ENCODE measurements around the gene TCF23. TPM values are rescaled to one million over a fixed set of nuclear protein-coding genes. Genes with fewer than 3 reads are reported as not detected.
A peak's percentile ranks its signal among the peaks of the same experiment; 100 is the strongest.
"Not testable (repeated sequence)": the region's sequence is repeated elsewhere in the genome, so short reads cannot be mapped to it uniquely, and the experiment has no call there.

The TCF23 gene
- total and polyA plus RNA-seq, 2 experiments from 2014 or later: not detected

DNA sequence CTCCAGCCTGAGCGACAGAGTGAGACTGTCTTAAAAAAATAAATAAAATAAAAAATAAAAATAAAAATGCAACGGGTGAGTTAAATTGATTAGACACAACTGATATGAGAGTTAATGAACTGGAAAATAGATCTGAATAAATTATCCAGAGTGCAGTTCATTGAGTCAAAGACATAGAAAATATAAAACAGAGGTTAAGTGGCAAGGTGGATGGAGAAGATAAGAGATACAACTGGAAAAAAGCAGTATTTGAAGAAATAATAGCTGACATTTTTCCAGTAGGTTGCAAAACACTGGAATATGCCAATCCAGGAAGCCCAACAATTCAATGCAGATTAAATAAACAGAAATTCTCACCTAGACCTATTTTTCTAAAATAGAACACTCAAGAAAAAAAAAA lies 40.6 kb upstream of the TCF23 start:
- H3K27me3 ChIP-seq: no peaks in the 10 kb centered on the region
- TF ChIP-seq, protein P1, sequence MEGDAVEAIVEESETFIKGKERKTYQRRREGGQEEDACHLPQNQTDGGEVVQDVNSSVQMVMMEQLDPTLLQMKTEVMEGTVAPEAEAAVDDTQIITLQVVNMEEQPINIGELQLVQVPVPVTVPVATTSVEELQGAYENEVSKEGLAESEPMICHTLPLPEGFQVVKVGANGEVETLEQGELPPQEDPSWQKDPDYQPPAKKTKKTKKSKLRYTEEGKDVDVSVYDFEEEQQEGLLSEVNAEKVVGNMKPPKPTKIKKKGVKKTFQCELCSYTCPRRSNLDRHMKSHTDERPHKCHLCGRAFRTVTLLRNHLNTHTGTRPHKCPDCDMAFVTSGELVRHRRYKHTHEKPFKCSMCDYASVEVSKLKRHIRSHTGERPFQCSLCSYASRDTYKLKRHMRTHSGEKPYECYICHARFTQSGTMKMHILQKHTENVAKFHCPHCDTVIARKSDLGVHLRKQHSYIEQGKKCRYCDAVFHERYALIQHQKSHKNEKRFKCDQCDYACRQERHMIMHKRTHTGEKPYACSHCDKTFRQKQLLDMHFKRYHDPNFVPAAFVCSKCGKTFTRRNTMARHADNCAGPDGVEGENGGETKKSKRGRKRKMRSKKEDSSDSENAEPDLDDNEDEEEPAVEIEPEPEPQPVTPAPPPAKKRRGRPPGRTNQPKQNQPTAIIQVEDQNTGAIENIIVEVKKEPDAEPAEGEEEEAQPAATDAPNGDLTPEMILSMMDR (IDR thresholded peaks at IDR 0.05; ENCODE audit: low read depth, low read length): no peak
- DNase-seq (ENCODE audit: low read depth in 1 of 2, low spot score in 1 of 2): no peak
- no peaks in the 10 kb centered on the region for H3K9me3 ChIP-seq (ENCODE audit: low read depth)
- no peaks in the 10 kb centered on the region for H3K4me1 ChIP-seq (ENCODE audit: low read depth)
- H3K4me3 ChIP-seq: no peak overlapping the region
- no peak overlapping the region for H3K27ac ChIP-seq
- H3K36me3 ChIP-seq: no peaks in the 10 kb centered on the region

DNA sequence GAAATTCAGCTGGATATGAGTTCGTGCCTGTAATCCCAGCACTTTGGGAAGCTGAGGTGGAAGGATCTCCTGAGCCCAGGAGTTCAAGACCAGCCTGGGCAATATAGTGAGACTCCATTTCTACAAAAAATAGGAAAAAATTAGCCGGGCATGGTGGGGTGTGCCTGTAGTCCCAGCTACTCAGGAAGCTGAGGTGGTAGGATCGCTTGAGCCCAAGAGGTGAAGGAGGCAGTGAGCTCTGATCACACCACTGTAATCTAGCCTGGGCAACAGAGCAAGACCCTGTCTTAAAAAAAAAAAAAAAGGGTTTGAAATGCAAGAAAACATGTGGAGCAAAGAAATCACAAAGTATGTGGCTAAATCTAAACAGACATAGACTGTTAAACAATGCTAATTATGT lies 39.7 kb upstream of the TCF23 start:
- no peak overlapping the region for H3K4me3 ChIP-seq
- H3K36me3 ChIP-seq: no peaks in the 10 kb centered on the region
- TF ChIP-seq, protein P1 (IDR thresholded peaks at IDR 0.05; ENCODE audit: low read depth, low read length): no peak
- H3K27me3 ChIP-seq: no peaks in the 10 kb centered on the region
- no peak for DNase-seq (ENCODE audit: low read depth in 1 of 2, low spot score in 1 of 2)
- H3K4me1 ChIP-seq (ENCODE audit: low read depth): no peaks in the 10 kb centered on the region
- no peak overlapping the region for H3K27ac ChIP-seq
- no peaks in the 10 kb centered on the region for H3K9me3 ChIP-seq (ENCODE audit: low read depth)

DNA sequence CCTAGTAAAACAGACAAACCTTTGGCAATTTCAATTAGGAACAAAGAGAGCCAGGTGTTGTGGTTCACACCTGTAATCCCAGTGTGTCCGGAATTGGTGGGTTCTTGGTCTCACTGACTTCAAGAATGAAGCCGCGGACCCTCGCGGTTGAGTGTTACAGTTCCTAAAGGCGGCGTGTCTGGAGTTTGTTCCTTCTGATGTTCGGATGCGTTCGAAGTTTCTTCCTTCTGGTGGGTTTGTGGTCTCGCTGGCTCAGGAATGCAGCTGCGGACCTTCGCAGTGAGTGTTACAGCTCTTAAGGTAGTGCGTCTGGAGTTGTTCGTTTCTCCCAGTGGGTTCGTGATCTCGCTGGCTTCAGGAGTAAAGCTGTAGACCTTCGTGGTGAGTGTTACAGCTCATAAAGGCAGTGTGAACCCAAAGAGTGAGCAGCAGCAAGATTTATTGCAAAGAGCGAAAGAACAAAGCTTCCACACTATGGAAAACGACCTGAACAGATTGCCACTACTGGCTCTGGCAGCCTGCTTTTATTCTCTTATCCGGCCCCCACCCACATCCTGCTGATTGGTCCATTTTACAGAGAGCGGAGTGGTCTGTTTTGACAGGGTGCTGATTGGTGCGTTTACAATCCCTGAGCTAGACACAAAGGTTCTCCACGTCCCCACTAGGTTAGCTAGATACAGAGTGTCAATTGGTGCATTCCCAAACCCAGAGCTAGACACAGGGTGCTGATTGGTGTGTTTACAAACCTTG lies 38.0 kb upstream of the TCF23 start:
- H3K4me1 ChIP-seq (ENCODE audit: low read depth); H3K27me3 ChIP-seq; H3K27ac ChIP-seq; DNase-seq (ENCODE audit: low read depth in 1 of 2, low spot score in 1 of 2); H3K36me3 ChIP-seq; H3K9me3 ChIP-seq (ENCODE audit: low read depth); H3K4me3 ChIP-seq: not testable (repeated sequence)

DNA sequence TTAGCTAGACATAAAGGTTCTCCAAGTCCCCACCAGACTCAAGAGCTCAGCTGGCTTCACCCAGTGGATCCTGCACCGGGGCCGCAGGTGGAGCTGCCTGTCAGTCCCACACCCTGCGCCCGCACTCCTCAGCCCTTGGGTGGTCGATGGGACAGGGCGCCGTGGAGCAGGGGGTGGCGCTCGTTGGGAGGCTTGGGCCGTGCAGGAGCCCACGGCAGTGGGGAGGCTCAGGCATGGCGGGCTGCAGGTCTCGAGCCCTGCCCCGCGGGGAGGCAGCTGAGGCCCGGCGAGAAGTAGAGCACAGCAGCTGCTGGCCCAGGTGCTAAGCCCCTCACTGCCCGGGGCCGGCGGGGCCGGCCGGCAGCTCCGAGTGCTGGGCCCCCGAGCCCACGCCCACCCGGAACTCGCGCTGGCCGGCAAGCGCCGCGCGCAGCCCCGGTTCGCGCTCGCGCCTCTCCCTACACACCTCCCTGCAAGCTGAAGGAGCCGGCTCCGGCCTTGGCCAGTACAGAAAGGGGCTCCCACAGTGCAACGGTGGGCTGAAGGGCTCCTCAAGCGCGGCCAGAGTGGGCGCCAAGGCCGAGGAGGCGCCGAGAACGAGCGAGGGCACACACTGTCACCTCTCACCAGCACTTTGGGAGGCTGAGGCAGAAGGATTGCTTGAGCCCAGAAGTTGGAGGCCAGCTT lies 37.3 kb upstream of the TCF23 start:
- H3K9me3 ChIP-seq (ENCODE audit: low read depth); H3K36me3 ChIP-seq: not testable (repeated sequence)
- H3K27me3 ChIP-seq: peaks cover 13% of the 10 kb centered on the region

DNA sequence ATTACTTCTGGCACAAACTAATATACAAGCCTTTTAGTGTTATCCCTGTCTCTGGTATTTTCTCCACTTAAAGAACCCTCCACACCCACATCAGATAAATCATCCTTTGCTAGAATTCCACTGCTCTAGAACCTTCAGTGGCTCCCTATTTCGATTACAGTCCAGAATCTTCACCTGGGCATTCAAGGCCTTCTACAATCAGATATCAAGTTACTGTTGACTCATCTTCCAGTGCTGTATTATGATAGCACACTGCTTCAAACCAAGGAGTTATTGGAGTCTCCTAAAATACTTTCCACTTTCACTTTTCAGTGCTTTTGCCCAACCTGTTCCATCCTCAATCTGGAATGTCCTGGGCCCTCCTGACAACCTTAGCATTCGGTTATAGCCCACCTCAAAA lies 33.3 kb upstream of the TCF23 start:
- Histone ChIP-seq H3K27ac (no peak overlapping the region), H3K4me3 (no peak overlapping the region), H3K36me3 (no peaks in the 10 kb centered on the region), H3K27me3 (peaks cover 52% of the 10 kb centered on the region), H3K4me1 (ENCODE audit: low read depth) (no peaks in the 10 kb centered on the region), H3K9me3 (ENCODE audit: low read depth) (no peaks in the 10 kb centered on the region)
- TF ChIP-seq, protein P1 (IDR thresholded peaks at IDR 0.05; ENCODE audit: low read depth, low read length): no peak
- DNase-seq (ENCODE audit: low read depth in 1 of 2, low spot score in 1 of 2): no peak

More for the DNA sequence above, 37.3 kb upstream of the TCF23 start:
- H3K27ac ChIP-seq; DNase-seq (ENCODE audit: low read depth in 1 of 2, low spot score in 1 of 2); H3K4me3 ChIP-seq; H3K4me1 ChIP-seq (ENCODE audit: low read depth): not testable (repeated sequence)

DNA sequence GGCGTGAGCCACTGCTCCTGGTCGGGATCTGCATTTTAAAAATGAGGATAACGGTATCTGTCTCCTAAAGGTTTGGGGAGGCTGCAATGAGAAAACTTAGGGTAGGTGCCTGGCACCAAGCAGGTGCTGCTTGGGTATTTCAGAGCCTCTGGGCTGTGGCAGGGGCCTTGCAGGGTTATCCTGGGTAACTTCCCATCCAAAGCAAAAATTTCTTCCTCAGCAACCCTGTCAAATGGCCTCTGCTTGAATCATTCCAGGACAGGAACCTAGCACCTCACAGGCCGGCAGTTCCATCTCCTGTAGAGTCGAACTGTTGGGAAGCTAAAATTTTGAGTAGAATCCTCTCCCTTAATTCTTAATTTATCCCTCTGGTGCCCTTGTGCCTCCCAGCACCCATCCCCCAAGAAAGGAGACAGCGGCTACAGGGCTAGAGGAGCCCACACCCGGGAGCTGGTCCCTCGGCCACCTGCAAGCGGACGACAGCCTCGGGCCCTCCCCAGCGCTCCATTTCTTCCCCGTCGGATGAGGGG lies 30.7 kb upstream of the TCF23 start:
- DNase-seq (ENCODE audit: low read depth in 1 of 2, low spot score in 1 of 2): no peak
- no peaks in the 10 kb centered on the region for H3K4me1 ChIP-seq (ENCODE audit: low read depth)
- H3K27me3 ChIP-seq: peaks cover 78% of the 10 kb centered on the region
- TF ChIP-seq, protein P1 (IDR thresholded peaks at IDR 0.05; ENCODE audit: low read depth, low read length): no peak
- H3K9me3 ChIP-seq (ENCODE audit: low read depth): no peaks in the 10 kb centered on the region
- no peaks in the 10 kb centered on the region for H3K36me3 ChIP-seq
- H3K4me3 ChIP-seq: peak overlapping the region; percentile 26
- no peak overlapping the region for H3K27ac ChIP-seq

Data from cardiac muscle cell (in vitro differentiated cells and primary cell).